ENCODE measurements around the gene SMC1A. TPM values are rescaled to one million over a fixed set of nuclear protein-coding genes. Genes with fewer than 3 reads are reported as not detected.

The SMC1A gene
- total RNA-seq, 1 experiment from 2014 or later, result 100 TPM

DNA sequence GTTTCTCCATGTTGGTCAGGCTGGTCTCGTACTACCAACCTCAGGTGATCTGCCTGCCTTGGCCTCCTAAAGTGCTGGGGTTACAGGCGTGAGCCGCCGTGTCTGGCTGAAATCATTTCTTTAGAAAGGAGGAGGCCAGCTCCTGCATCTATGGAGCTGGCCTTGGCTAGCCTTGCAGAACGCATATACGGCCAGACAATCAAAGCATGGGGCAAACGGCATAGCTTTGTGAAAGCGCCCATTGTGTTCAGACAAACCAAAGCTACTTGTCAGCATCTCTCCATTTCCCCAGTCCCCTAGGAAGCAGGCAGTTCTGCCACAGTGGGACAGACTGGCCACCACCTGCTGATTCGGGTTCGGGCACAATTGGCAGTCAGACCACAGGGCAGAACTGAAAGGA lies 92.1 kb downstream of the SMC1A start:
- no peak overlapping the region for H2BK15ac ChIP-seq (ENCODE audit: low read depth, low read length)
- no peak overlapping the region for H2BK20ac ChIP-seq (ENCODE audit: low read depth, low read length, poor library complexity, severe bottlenecking)
- H4K8ac ChIP-seq (replicated peaks; ENCODE audit: insufficient read length, low read depth, low read length), result no peak overlapping the region
- no peaks in the 10 kb centered on the region for H3K79me2 ChIP-seq (ENCODE audit: insufficient read depth, low read length)
- H4K5ac ChIP-seq (ENCODE audit: insufficient read length, low read depth, low read length), result no peak overlapping the region
- TF ChIP-seq CTCF (conservative IDR thresholded peaks at IDR 0.05), result no peak
- no peak overlapping the region for H2BK5ac ChIP-seq (ENCODE audit: insufficient read length, low read length)
- no peak overlapping the region for H2AK5ac ChIP-seq (ENCODE audit: insufficient read length, low read length)
- Mint-ChIP-seq H3K9me3 (peaks cover 76 to 84% of the 10 kb centered on the region in 2 experiments), H3K27ac (no peak overlapping the region), H3K36me3 (ENCODE audit: insufficient read depth in 1 of 3, low read depth in 3 of 3) (no peaks in the 10 kb centered on the region; a peak in 2 of 7 replicates), H3K4me3 (no peak overlapping the region), H3K4me1 (peaks cover 0 to 17% of the 10 kb centered on the region in 2 experiments; a peak in 3 of 4 replicates), H3K27me3 (ENCODE audit: low read depth) (peaks cover 11% of the 10 kb centered on the region)
- H3K4me1 ChIP-seq (ENCODE audit: insufficient read depth, low read length), result no peaks in the 10 kb centered on the region
- no peak overlapping the region for H4K91ac ChIP-seq (ENCODE audit: insufficient read length, low read depth, low read length)
- H3K9ac ChIP-seq (ENCODE audit: extremely low read depth, insufficient read length, low read length), result no peak overlapping the region
- H3K9me3 ChIP-seq (ENCODE audit: control insufficient read depth, low read depth, low read length), result peaks cover 36% of the 10 kb centered on the region
- H3K27ac ChIP-seq (ENCODE audit: insufficient read length, low read depth, low read length), result no peak overlapping the region
- no CpG with 5 or more reads among the region's 10 CpGs for WGBS (ENCODE audit: extremely low coverage, insufficient read length, low lambda C conversion rate)
- no peaks in the 10 kb centered on the region for H3K23me2 ChIP-seq (ENCODE audit: insufficient read length, low read depth, low read length, poor library complexity, severe bottlenecking)
- H3T11ph ChIP-seq (ENCODE audit: low read length), result no peak overlapping the region
- no peaks in the 10 kb centered on the region for H3K27me3 ChIP-seq (ENCODE audit: insufficient read depth, low read length)
- H3K56ac ChIP-seq (ENCODE audit: insufficient read length, low read depth, low read length), result no peak overlapping the region
- no peak overlapping the region for H3K18ac ChIP-seq (ENCODE audit: insufficient read length, low read depth, low read length)
- no peak overlapping the region for H3K23ac ChIP-seq (ENCODE audit: insufficient read length, low read depth, low read length)
- DNase-seq, result no peak
- H3K4ac ChIP-seq (ENCODE audit: low read depth, low read length), result no peak overlapping the region
- no peak overlapping the region for H2BK120ac ChIP-seq (ENCODE audit: low read depth, low read length, poor library complexity, severe bottlenecking)
- no peaks in the 10 kb centered on the region for H4K20me1 ChIP-seq (ENCODE audit: control insufficient read depth, insufficient read depth, insufficient read length)
- no peaks in the 10 kb centered on the region for H3K79me1 ChIP-seq (ENCODE audit: insufficient read depth, low read depth, low read length, poor library complexity, severe bottlenecking)
- H3K14ac ChIP-seq (ENCODE audit: insufficient read depth, low read length), result no peak overlapping the region
- no peak overlapping the region for H3K4me2 ChIP-seq (ENCODE audit: insufficient read depth, insufficient read length, low read length)
- H2BK12ac ChIP-seq (ENCODE audit: insufficient read length, low read depth, low read length), result no peak overlapping the region
- no peak overlapping the region for H2AFZ ChIP-seq (ENCODE audit: low read length)
